Measurements from ENCODE around the gene SLC35A5. TPM values are rescaled to one million over a fixed set of nuclear protein-coding genes. Genes with fewer than 3 reads are reported as not detected.
A peak's percentile ranks its signal among the peaks of the same experiment; 100 is the strongest.

The SLC35A5 gene
- total RNA-seq, 4 donors from 2014 or later = 8.1 to 22.8 (median 17.8) TPM

GRCh38 chr3:112631257-112631656, 69.4 kb downstream of the SLC35A5 start:
- H3K9me3 ChIP-seq = no peaks in the 10 kb centered on the region
- 70 to 73% methylated on average over 3 of the region's 3 CpGs for WGBS, 2 donors
- intact Hi-C loops (cut with DNase I) = no loop called here
- H3K27ac ChIP-seq = peak overlapping the region in 2 of 4 donors; percentile 2 to 56
- H3K36me3 ChIP-seq = no peaks in the 10 kb centered on the region
- H3K27me3 ChIP-seq = no peaks in the 10 kb centered on the region
- no peak for DNase-seq
- peaks cover 2 to 88% (median 34%) of the 10 kb centered on the region in 3 donors for H3K4me1 ChIP-seq
- no peak overlapping the region for H3K4me3 ChIP-seq
- TF ChIP-seq POLR2A (IDR thresholded peaks at IDR 0.05) (no peak), CTCF (IDR thresholded peaks at IDR 0.05) (no peak)

- intact Hi-C loops (cut with DNase I) = no loop called here
- no peak for DNase-seq
- Histone ChIP-seq H3K36me3 (no peaks in the 10 kb centered on the region), H3K27ac (peak overlapping the region; percentile 3 to 85 (median 80)), H3K27me3 (no peaks in the 10 kb centered on the region), H3K9me3 (no peaks in the 10 kb centered on the region), H3K4me3 (peak overlapping the region in 1 of 4 donors; percentile 22), H3K4me1 (peaks cover 0 to 81% (median 34%) of the 10 kb centered on the region in 3 donors)
- TF ChIP-seq CTCF (IDR thresholded peaks at IDR 0.05) (no peak), POLR2A (IDR thresholded peaks at IDR 0.05) (no peak)
- WGBS, 2 donors = 49 to 52% methylated on average over 4 of the region's 4 CpGs
These were observed 70.8 kb downstream of the SLC35A5 start for GRCh38 chr3:112632596-112632995.

DNA sequence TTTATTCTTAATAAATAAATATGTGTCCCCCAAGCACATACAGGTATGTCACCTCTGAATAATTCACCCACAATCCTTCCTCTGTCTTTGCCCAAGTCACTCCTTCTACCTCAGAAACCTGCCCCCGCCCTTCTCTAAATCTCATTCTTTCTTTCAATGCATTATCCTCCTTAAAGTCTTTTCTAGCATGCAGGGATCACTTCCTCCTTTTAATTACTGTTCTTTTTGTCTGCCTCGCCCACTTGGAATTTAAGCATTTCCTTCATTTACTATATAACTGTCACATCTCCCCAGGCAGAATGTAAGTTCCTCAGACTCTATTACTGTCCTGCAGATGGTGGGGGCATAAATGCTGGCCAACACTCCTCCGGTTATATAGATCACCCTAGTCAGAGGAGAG, 71.3 kb downstream of the SLC35A5 start:
- Histone ChIP-seq H3K9me3 (no peaks in the 10 kb centered on the region), H3K27ac (peak overlapping the region in 3 of 4 donors; percentile 80 to 85 (median 80)), H3K27me3 (no peaks in the 10 kb centered on the region), H3K4me1 (peaks cover 0 to 77% (median 34%) of the 10 kb centered on the region in 3 donors), H3K36me3 (no peaks in the 10 kb centered on the region), H3K4me3 (peak overlapping the region in 2 of 4 donors; percentile 5 to 22)
- 19 to 30% methylated on average over 3 of the region's 3 CpGs for WGBS, 2 donors
- intact Hi-C loops (cut with DNase I) = no loop called here
- no peak for DNase-seq
- no peak for TF ChIP-seq CTCF (IDR thresholded peaks at IDR 0.05)
- no peak for TF ChIP-seq POLR2A (IDR thresholded peaks at IDR 0.05)

DNA sequence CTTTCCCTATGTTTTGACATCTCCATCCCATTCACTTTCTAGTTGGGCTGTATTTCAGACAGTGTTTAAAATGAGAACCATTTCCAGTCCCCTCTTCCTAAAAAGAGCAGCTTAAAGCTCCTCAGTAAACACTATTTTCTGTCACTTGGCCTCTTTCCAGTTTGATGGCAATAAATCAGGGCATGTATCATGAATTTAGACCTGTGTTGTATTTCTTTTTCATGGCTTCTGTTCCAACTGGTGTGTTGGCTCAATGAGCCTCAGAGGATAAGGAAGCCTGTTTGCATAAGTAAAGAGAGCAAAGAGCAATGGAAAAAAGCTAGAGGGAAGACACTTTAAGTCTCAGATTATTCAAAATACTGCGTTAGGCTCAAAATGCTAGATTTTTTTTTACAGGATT, 71.9 kb downstream of the SLC35A5 start:
- Histone ChIP-seq H3K27me3 (no peaks in the 10 kb centered on the region), H3K4me1 (peaks cover 0 to 76% (median 34%) of the 10 kb centered on the region in 3 donors), H3K36me3 (no peaks in the 10 kb centered on the region), H3K27ac (peak overlapping the region in 3 of 4 donors; percentile 80 to 85 (median 80)), H3K9me3 (no peaks in the 10 kb centered on the region), H3K4me3 (peak overlapping the region in 1 of 4 donors; percentile 5)
- no peak for DNase-seq
- intact Hi-C loops (cut with DNase I) = no loop called here
- WGBS, 2 donors = 23 to 24% methylated on average over 1 of the region's 1 CpG
- TF ChIP-seq POLR2A (IDR thresholded peaks at IDR 0.05) = no peak

DNA sequence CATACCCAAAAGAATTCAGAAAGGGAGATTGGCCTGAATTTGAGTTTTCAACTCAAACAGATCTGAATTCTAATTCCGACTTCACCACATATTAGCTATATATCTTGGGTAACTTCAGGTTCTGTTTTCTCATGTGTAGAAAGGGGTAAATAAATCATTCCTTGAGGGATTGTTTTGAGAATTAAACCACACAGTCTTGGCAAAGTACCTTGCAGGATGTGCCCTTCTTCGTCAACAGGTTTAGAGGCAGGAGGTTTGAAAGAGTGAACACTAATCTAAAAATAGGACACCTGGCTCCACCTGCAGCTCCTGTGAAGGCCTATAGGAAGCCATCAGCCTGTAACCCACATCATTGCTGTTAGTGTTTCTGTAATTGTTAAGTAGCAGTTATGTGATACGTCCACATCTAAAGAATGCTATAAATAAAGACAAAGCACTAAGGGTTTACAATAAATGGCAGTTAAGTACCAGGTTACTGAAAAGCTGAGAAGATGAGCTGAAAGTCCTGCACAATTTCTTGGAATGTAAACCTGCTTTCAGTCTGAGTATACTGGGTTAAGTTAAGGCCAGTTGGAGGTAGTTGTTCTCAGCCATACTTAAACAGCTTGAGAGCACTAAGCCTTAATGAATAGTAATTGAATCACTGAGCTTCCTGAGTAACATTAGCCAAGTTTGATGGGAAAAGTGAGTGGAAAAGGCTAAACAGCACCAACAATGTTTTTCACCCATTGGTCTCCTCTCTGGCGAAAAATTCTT, 73.1 kb downstream of the SLC35A5 start:
- no peak for DNase-seq
- Histone ChIP-seq H3K9me3 (no peaks in the 10 kb centered on the region), H3K36me3 (no peaks in the 10 kb centered on the region), H3K27ac (peak overlapping the region in 3 of 4 donors; percentile 80 to 85 (median 80)), H3K27me3 (no peaks in the 10 kb centered on the region), H3K4me1 (peaks cover 0 to 70% (median 26%) of the 10 kb centered on the region in 3 donors), H3K4me3 (peak overlapping the region in 2 of 4 donors; percentile 1 to 56)
- intact Hi-C loops (cut with DNase I) = no loop called here
- no peak for TF ChIP-seq POLR2A (IDR thresholded peaks at IDR 0.05)
- whole genome bisulfite sequencing, 2 donors = 67 to 73% methylated on average over 4 of the region's 4 CpGs

Other genes with a start within 250 kb of the SLC35A5 start
- 1 to 10 TPM in 3 of 4 donors, under 1 TPM in 1; 0.27 to 8.4 (median 1.4) TPM for gene CD200, start 228.9 kb upstream of the SLC35A5 start, total RNA-seq
- under 1 TPM in 3 of 4 donors, not detected in 1; 0.22 to 0.57 (median 0.41) TPM for gene BTLA, start 62.6 kb upstream of the SLC35A5 start, total RNA-seq
- gene ATG3, start 83 bp upstream of the SLC35A5 start, total RNA-seq = 10 to 100 TPM; 48.3 to 58.6 (median 51.3) TPM
- 10 to 100 TPM in 2 of 4 donors, 1 to 10 TPM in 2; 2.0 to 69.6 (median 13.1) TPM for gene CCDC80, start 79.1 kb downstream of the SLC35A5 start, total RNA-seq